Tibial nerve (tissue), 4 donors: ENCODE results near the gene ADK. TPM values are rescaled to one million over a fixed set of nuclear protein-coding genes. Genes with fewer than 3 reads are reported as not detected.

Source experiments
- DNase-seq, 2 donors: peaks; one replicate each; pipeline ENCODE4 v3.0.0-alpha.2; 2019; ENCODE audit warnings: low spot score in 2 of 2
- H3K27ac ChIP-seq, 4 donors: fragments of 200-600 bp; sonication (generic) in 3 of 4; one replicate each; pipeline ENCODE4 v1.5.1; 2017 to 2019; ENCODE audit warnings: mild to moderate bottlenecking in 1 of 4
- H3K27me3 ChIP-seq, 2 donors: fragments of 200-600 bp; sonication (generic) in 1 of 2; one replicate each; pipeline versions ENCODE4 v1.5.1 to v1.6.0; 2017 to 2019
- H3K36me3 ChIP-seq, 3 donors: fragments of 200-600 bp; sonication (generic); one replicate each; pipeline ENCODE4 v1.5.1; 2018 to 2019
- H3K4me1 ChIP-seq, 4 donors: fragments of 200-600 bp; sonication (generic) in 3 of 4; one replicate each; pipeline ENCODE4 v1.5.1; 2017 to 2019
- H3K4me3 ChIP-seq, 4 donors: fragments of 200-600 bp; sonication (generic) in 3 of 4; one replicate each; pipeline ENCODE4 v1.5.1; 2017 to 2019; ENCODE audit warnings: mild to moderate bottlenecking in 1 of 4, moderate library complexity in 1 of 4
- H3K9me3 ChIP-seq, 4 donors: fragments of 200-600 bp; sonication (generic) in 3 of 4; one replicate each; pipeline ENCODE4 v1.5.1; 2017 to 2019
- CTCF ChIP-seq, 5 experiments: fragments of 200-600 bp in 3 of 5; fragments of 450-650 bp in 2 of 5; sonication (generic) in 3 of 5; IDR thresholded peaks; one replicate each; pipeline ENCODE4 v1.5.1; 2016 to 2019; ENCODE audit warnings: antibody characterized with exemption in 5 of 5, mild to moderate bottlenecking in 3 of 5, moderate library complexity in 2 of 5
- EP300 ChIP-seq, 2 donors: sonication (generic); formaldehyde crosslinking; IDR thresholded peaks; one replicate each; pipeline ENCODE4 v1.6.1; 2017; ENCODE audit warnings: antibody characterized with exemption in 2 of 2, mild to moderate bottlenecking in 1 of 2
- POLR2A ChIP-seq, 2 donors: fragments of 450-650 bp; IDR thresholded peaks; one replicate each; pipeline ENCODE4 v1.6.1; 2017; ENCODE audit warnings: antibody characterized with exemption in 2 of 2, mild to moderate bottlenecking in 2 of 2, moderate library complexity in 2 of 2
- WGBS, 2 donors: methylation state at CpG; one replicate each; pipeline ENCODE4 v1.1.5; 2018; 5-methylcytosine and 5-hydroxymethylcytosine counted together
- total RNA-seq, 4 donors: library from RNA; depleted of rRNA; stranded (reverse); fragments of >200 nt; gene quantifications; one replicate each; pipeline ENCODE4 v1.1.0, GENCODE V29; 2016

ADK gene
- total RNA-seq, 4 donors from 2014 or later, result 28.2 to 50.9 (median 34.0) TPM

- no peak overlapping the region for H3K4me3 ChIP-seq
- no peaks in the 10 kb centered on the region for H3K27me3 ChIP-seq
- no peaks in the 10 kb centered on the region for H3K4me1 ChIP-seq
- H3K36me3 ChIP-seq, result peaks cover 0 to 42% (median 0%) of the 10 kb centered on the region in 3 donors
- DNase-seq, result no peak
- H3K9me3 ChIP-seq, result peaks cover 0 to 62% (median 21%) of the 10 kb centered on the region in 4 donors
- H3K27ac ChIP-seq, result no peak overlapping the region
- no peak for TF ChIP-seq EP300 (IDR thresholded peaks at IDR 0.05)
Observed at GRCh38 chr10:74361678-74362077, 210.7 kb downstream of the ADK start.

- no peaks in the 10 kb centered on the region for H3K4me1 ChIP-seq
- H3K4me3 ChIP-seq, result no peak overlapping the region
- H3K27ac ChIP-seq, result no peak overlapping the region
- no peaks in the 10 kb centered on the region for H3K27me3 ChIP-seq
- 86 to 95% methylated on average over 2 of the region's 2 CpGs for WGBS, 2 donors
- peaks cover 0 to 42% (median 0%) of the 10 kb centered on the region in 3 donors for H3K36me3 ChIP-seq
- DNase-seq, result no peak
- peaks cover 0 to 48% (median 17%) of the 10 kb centered on the region in 4 donors for H3K9me3 ChIP-seq
- TF ChIP-seq CTCF (IDR thresholded peaks at IDR 0.05), result no peak
- no peak for TF ChIP-seq EP300 (IDR thresholded peaks at IDR 0.05)
- no peak for TF ChIP-seq POLR2A (IDR thresholded peaks at IDR 0.05)
Observed at GRCh38 chr10:74363727-74364126, 212.7 kb downstream of the ADK start.

- Histone ChIP-seq H3K4me1 (no peaks in the 10 kb centered on the region), H3K27ac (no peak overlapping the region), H3K27me3 (no peaks in the 10 kb centered on the region), H3K36me3 (peaks cover 0 to 39% (median 0%) of the 10 kb centered on the region in 3 donors), H3K9me3 (peaks cover 0 to 34% (median 13%) of the 10 kb centered on the region in 4 donors), H3K4me3 (no peak overlapping the region)
- TF ChIP-seq POLR2A (IDR thresholded peaks at IDR 0.05) (no peak), EP300 (IDR thresholded peaks at IDR 0.05) (no peak), CTCF (IDR thresholded peaks at IDR 0.05) (no peak)
- no peak for DNase-seq
- WGBS, 2 donors, result 71 to 80% methylated on average over 3 of the region's 3 CpGs
Observed at GRCh38 chr10:74365109-74365508, 214.1 kb downstream of the ADK start.

- Histone ChIP-seq H3K4me1 (no peaks in the 10 kb centered on the region), H3K27me3 (no peaks in the 10 kb centered on the region), H3K9me3 (no peaks in the 10 kb centered on the region), H3K4me3 (no peak overlapping the region), H3K36me3 (peaks cover 0 to 19% (median 0%) of the 10 kb centered on the region in 3 donors), H3K27ac (no peak overlapping the region)
- WGBS, 2 donors, result 89 to 94% methylated on average over 7 of the region's 7 CpGs
- no peak for DNase-seq
- TF ChIP-seq CTCF (IDR thresholded peaks at IDR 0.05) (no peak), POLR2A (IDR thresholded peaks at IDR 0.05) (no peak), EP300 (IDR thresholded peaks at IDR 0.05) (no peak)
Observed at GRCh38 chr10:74371696-74372095, 220.7 kb downstream of the ADK start.

- DNase-seq, result no peak
- H3K9me3 ChIP-seq, result no peaks in the 10 kb centered on the region
- no peak overlapping the region for H3K4me3 ChIP-seq
- WGBS, 2 donors, result 94 to 97% methylated on average over 1 of the region's 1 CpG
- H3K27ac ChIP-seq, result no peak overlapping the region
- H3K27me3 ChIP-seq, result no peaks in the 10 kb centered on the region
- H3K4me1 ChIP-seq, result no peaks in the 10 kb centered on the region
- TF ChIP-seq CTCF (IDR thresholded peaks at IDR 0.05), result no peak
- TF ChIP-seq EP300 (IDR thresholded peaks at IDR 0.05), result no peak
- no peak for TF ChIP-seq POLR2A (IDR thresholded peaks at IDR 0.05)
- peaks cover 0 to 19% (median 0%) of the 10 kb centered on the region in 3 donors for H3K36me3 ChIP-seq
Observed at GRCh38 chr10:74373059-74373458, 222.0 kb downstream of the ADK start.

GRCh38 chr10:74377476-74377875 lies 226.5 kb downstream of the ADK start:
- no peak overlapping the region for H3K4me3 ChIP-seq
- H3K27ac ChIP-seq, result no peak overlapping the region
- H3K9me3 ChIP-seq, result no peaks in the 10 kb centered on the region
- TF ChIP-seq CTCF (IDR thresholded peaks at IDR 0.05) (no peak), POLR2A (IDR thresholded peaks at IDR 0.05) (no peak), EP300 (IDR thresholded peaks at IDR 0.05) (no peak)
- no peak for DNase-seq
- no peaks in the 10 kb centered on the region for H3K4me1 ChIP-seq
- WGBS, 2 donors, result 79 to 87% methylated on average over 5 of the region's 5 CpGs
- H3K27me3 ChIP-seq, result no peaks in the 10 kb centered on the region
- H3K36me3 ChIP-seq, result no peaks in the 10 kb centered on the region
